NCI-H510A treated with DMSO at 0.1 percent for 48 hours (cell line): ENCODE data around the gene PEX11G.

Experiments used
- DNase-seq: peaks from one replicate; lab custom pipeline; 2025; lab: John Stamatoyannopoulos, UW

PEX11G gene

GRCh38 chr19:7488736-7489353 is at the start of gene PEX11G:
PEX11G (minus strand) TSS chr19:7489035; CDS start chr19:7489010, 25 bp downstream.
- peak; percentile 89 for DNase-seq

GRCh38 chr19:7535998-7536695 is 47.3 kb upstream of the PEX11G start:
- DNase-seq, result no peak

- DNase-seq, result peak; percentile 86
Observed at GRCh38 chr19:7535047-7535997, 46.5 kb upstream of the PEX11G start, which contains the start of gene PNPLA6. PNPLA6 (plus strand) TSS chr19:7535717; CDS start chr19:7535789, 72 bp downstream.

- peak; percentile 25 for DNase-seq
Observed at GRCh38 chr19:7534531-7535046, 45.8 kb upstream of the PEX11G start.

- peak; percentile 62 for DNase-seq
Observed at GRCh38 chr19:7533925-7534480, 45.2 kb upstream of the PEX11G start.

DNA sequence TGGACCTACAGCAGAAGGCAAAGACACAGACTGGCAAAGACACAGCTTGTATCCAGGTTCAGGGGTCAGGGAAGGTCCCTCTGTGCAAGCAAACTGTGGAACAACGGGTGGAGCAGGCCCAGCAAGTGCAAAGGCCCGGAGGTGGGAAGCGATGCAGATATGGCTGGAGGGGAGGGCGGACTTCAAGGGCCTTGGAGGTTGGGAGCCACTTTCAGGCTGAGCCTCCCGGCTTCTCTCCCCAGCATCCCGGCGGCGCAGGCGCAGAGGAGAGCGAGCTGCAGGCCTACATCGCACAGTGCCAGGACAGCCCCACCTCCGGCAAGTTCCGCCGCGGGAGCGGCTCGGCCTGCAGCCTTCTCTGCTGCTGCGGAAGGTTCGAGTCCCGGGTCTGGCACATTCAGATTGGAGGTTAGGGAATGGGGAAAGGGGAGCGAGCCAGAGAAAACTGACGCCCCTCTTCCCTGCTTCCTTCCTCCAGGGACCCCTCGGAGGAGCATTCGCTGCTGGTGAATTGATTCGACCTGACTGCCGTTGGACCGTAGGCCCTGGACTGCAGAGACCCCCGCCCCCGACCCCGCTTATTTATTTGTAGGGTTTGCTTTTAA is 44.5 kb upstream of the PEX11G start:
- no peak for DNase-seq

GRCh38 chr19:7529610-7530490 is 41.0 kb upstream of the PEX11G start:
- no peak for DNase-seq

DNA sequence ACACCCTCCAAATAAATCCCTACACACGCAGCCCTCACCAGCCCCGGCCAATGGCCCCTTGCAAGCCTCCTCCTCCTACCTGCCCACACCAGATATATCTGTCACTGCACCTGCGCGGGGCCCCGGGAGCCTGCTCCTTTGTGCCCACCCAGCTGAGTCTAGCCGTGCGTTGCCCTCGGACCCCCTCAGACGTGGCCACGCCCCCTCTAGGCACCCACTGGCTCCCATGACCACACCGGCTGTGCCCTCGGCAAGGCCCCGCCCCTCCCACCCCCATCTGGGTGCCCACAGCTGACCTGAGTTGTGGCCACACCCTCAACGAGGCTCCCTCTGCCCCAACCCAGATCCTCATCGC is 40.4 kb upstream of the PEX11G start:
- no peak for DNase-seq

DNA sequence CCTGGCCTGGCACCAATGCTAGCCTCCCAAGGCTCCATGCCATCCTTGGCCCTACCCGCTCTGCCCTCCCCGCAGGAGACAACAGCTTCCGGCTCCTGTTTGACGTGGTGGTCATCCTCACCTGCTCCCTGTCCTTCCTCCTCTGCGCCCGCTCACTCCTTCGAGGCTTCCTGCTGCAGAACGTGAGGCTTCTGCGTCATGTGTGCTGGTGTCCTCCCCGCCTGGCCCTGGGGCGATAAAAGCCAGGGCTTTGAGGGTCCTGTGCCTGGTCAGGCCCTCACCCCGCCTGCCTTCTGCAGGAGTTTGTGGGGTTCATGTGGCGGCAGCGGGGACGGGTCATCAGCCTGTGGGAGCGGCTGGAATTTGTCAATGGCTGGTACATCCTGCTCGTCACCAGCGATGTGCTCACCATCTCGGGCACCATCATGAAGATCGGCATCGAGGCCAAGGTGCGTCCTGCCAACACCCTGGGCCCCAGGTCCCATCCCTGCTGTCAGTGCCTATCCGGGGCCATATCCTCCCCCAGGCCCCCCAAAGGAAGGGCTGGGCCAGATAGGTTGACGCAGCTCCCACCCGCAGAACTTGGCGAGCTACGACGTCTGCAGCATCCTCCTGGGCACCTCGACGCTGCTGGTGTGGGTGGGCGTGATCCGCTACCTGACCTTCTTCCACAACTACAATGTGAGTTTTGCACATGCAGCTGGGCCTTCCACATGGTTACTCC is 39.8 kb upstream of the PEX11G start:
- DNase-seq, result no peak

DNA sequence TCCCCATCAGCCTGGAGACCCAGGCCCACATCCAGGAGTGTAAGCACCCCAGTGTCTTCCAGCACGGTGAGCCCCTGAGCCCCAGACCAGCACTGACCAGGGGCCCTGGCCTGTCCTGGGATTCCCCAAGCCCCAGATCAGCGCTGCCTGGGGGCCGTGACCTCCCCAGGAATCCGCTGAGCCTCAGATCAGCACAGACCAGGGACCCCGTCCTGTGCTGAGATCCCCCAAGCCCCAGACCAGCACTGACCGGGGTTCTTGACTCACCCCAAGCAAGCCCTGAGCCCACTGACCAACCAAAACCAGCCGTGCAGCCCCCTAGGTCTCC is 39.3 kb upstream of the PEX11G start:
- DNase-seq, result no peak

- no peak for DNase-seq
Observed at GRCh38 chr19:7527516-7528191, 38.8 kb upstream of the PEX11G start.

GRCh38 chr19:7526059-7526929 is 37.5 kb upstream of the PEX11G start:
- DNase-seq, result no peak

- no peak for DNase-seq
Observed at GRCh38 chr19:7524992-7525739, 36.3 kb upstream of the PEX11G start.

DNA sequence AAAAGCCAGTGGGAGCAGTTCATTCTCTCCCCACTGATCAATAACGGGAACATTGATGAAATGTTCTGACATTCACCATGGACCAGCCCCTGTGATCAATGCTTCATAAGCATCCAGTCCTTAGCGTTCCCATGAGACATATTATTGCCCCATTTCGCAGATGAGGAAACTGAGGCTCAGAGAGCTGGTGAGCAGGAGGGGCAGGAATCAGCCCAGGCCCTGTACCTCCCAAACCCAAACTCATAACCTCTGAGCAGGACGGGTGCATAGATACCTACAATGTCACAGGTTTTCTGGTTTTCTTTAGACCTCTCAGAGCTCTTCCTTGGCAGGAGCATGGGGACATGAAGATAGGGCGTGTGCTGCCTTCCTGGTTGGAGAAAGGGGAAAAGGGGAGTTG is 35.7 kb upstream of the PEX11G start:
- DNase-seq, result no peak

DNA sequence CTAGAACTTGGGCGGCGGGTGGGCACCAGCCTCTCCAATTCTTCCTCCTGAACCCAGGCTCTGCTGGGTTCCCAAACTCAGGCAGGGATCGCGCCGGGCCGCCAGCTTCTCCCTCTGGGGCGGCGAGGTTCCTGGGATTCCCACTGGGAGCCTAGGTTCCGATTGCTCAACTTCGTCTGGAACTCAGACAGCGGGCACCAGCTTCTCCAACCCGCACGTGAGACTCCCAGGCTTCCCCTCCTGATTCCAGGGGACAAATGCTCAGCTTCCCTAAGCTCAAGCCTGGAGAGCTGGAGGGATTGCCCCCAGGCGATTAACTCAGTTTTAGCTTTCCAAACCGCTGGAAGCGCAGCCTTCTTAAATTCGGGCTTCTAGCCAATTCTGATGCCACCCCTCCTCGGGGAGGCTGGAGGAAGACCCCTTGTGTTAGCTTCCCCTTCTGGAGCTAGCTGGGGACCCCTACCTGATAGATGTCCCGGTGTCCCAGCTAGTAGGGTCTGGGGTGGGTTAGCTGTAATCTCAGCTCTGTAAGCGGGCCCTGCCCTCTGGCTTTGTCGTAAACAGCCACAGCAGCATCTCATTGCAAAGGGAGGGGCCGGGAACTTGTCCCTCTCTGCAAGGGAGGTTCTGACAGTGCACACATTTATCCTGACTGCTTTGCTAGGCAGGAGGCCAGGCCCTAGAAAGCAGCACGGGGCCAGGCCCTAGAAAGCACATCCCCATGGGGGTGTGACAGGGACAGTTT is 34.3 kb upstream of the PEX11G start:
- no peak for DNase-seq

- peak; percentile 92 for DNase-seq
Observed at GRCh38 chr19:7522072-7522922, 33.5 kb upstream of the PEX11G start, which contains the start of gene MCOLN1. MCOLN1 (plus strand) TSS chr19:7522624; CDS start chr19:7522751, 127 bp downstream.
